Fibroblast of lung (primary cell): ENCODE results near the gene MSI2.

Experiments
- EZH2 ChIP-seq: IDR thresholded peaks from 2 replicates; pipeline ENCODE4 v1.5.1; 2012; ENCODE audit warnings: low read length, control low read depth, mild to moderate bottlenecking; ENCODE audit errors: missing control alignments
- TF ChIP-seq, protein P1 (sequence below), 2 donors: IDR thresholded peaks in 1 of 2; conservative IDR thresholded peaks in 1 of 2; 1 replicate in 1 of 2; 2 replicates in 1 of 2; pipeline ENCODE4 v1.5.1; 2011 to 2012; ENCODE audit warnings: low read length in 2 of 2, control low read depth in 1 of 2, inconsistent platforms in 1 of 2, low read depth in 1 of 2, mild to moderate bottlenecking in 1 of 2

DNA sequence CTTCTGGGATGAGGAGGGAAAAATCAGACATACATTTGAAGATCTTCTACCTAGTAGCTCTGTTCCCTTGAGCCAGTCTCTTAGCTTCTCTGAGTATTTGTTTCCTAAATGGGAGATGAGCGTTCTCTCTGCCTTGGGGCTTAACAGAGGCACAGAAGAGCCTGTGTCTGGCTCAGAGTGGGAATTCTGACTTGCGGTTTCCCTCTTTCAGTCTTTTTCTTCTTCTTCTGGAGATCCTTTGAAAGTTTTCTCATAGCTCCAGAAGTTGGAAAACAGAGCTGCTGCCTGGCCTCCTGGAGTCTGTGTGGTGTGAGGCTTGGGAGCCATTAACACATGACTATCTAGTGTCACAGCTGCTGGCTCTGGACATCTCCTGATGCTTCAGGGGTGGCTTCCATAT is 167.9 kb downstream of the MSI2 start:
- TF ChIP-seq, protein P1, sequence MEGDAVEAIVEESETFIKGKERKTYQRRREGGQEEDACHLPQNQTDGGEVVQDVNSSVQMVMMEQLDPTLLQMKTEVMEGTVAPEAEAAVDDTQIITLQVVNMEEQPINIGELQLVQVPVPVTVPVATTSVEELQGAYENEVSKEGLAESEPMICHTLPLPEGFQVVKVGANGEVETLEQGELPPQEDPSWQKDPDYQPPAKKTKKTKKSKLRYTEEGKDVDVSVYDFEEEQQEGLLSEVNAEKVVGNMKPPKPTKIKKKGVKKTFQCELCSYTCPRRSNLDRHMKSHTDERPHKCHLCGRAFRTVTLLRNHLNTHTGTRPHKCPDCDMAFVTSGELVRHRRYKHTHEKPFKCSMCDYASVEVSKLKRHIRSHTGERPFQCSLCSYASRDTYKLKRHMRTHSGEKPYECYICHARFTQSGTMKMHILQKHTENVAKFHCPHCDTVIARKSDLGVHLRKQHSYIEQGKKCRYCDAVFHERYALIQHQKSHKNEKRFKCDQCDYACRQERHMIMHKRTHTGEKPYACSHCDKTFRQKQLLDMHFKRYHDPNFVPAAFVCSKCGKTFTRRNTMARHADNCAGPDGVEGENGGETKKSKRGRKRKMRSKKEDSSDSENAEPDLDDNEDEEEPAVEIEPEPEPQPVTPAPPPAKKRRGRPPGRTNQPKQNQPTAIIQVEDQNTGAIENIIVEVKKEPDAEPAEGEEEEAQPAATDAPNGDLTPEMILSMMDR (conservative IDR thresholded peaks at IDR 0.05 in 1 of 2, IDR thresholded peaks at IDR 0.05 in 1 of 2; ENCODE audit: low read depth in 1 of 2, low read length in 2 of 2) = no peak
- no peak for TF ChIP-seq EZH2
